ENCODE results near the gene CRTAC1. TPM values are rescaled to one million over a fixed set of nuclear protein-coding genes. Genes with fewer than 3 reads are reported as not detected.

Gene CRTAC1
- total and polyA plus RNA-seq, 9 of the 15 experiments (the other 6 are each of a cell fraction or from before 2014, with no cell fraction given): not detected

- TF ChIP-seq NR2C2 (CRISPR knock-in tag; IDR thresholded peaks at IDR 0.05): no peak
- no peak for TF ChIP-seq NR2C2 (tag; IDR thresholded peaks at IDR 0.05)
- TF ChIP-seq EGR1 (conservative IDR thresholded peaks at IDR 0.05): no peak
- no peak for TF ChIP-seq NRF1 (conservative IDR thresholded peaks at IDR 0.05 in 1 of 2, IDR thresholded peaks at IDR 0.05 in 1 of 2)
Measured at GRCh38 chr10:97821308-97822038, 208.9 kb downstream of the CRTAC1 start (continued).

- TF ChIP-seq ETS2 (tag; IDR thresholded peaks at IDR 0.05; ENCODE audit: borderline replicate concordance, poor library complexity, severe bottlenecking) (no peak), ZNF316 (IDR thresholded peaks at IDR 0.05) (0 out of 2 replicates have a peak, but pooled peaks have one; percentile 7)
- 10% methylated on average over 8 of the region's 8 CpGs for WGBS (ENCODE audit: insufficient coverage, low coverage, missing lambda C conversion rate)
- FAIRE-seq (no peak), ATAC-seq (no peak), DNase-seq (ENCODE audit: extremely low read depth in 1 of 4, low spot score in 3 of 4) (no peak)
- Histone ChIP-seq H3K9me3 (replicated peaks; ENCODE audit: control insufficient read depth, insufficient read depth, low read depth, low read length) (no peaks in the 10 kb centered on the region), H2AFZ (ENCODE audit: low read depth, low read length) (no peak overlapping the region), H3K4me1 (replicated peaks in 1 of 2; ENCODE audit: control insufficient read depth in 2 of 2, insufficient read depth in 2 of 2, low read length in 2 of 2) (peaks cover 0 to 6% of the 10 kb centered on the region in 2 experiments; a peak in 2 of 5 replicates), H3K9ac (ENCODE audit: insufficient read depth in 1 of 2, low read depth in 2 of 2, low read length in 2 of 2) (no peak overlapping the region), H3K27ac (ENCODE audit: extremely low read depth, low read depth, low read length) (no peak overlapping the region), H3K9me1 (ENCODE audit: control insufficient read depth, insufficient read depth, low read length) (no peaks in the 10 kb centered on the region), H3K4me3 (no peak overlapping the region), H3K27me3 (ENCODE audit: control insufficient read depth in 2 of 2, insufficient read depth in 2 of 2, low read length in 2 of 2) (peaks cover 0 to 19% of the 10 kb centered on the region in 2 experiments; a peak in 2 of 5 replicates), H3K79me2 (ENCODE audit: control insufficient read depth, insufficient read depth, low read length) (no peaks in the 10 kb centered on the region), H3K4me2 (ENCODE audit: insufficient read depth, low read length) (no peak overlapping the region), H4K20me1 (replicated peaks; ENCODE audit: control insufficient read depth, insufficient read depth, low read length) (no peaks in the 10 kb centered on the region), H3K36me3 (ENCODE audit: control insufficient read depth, insufficient read depth, low read length) (no peaks in the 10 kb centered on the region)
- intact Hi-C loops (cut with micrococcal nuclease): no loop called here
- POLR2A ChIA-PET: no interaction called here
- no TSS peak for BruUV-seq (replicated peaks)
- CTCF ChIA-PET (ENCODE audit: low intra/inter-chr PET ratio): no interaction called here
- in situ Hi-C loops (cut with MboI): no loop called here
Measured at GRCh38 chr10:97820096-97820704, 210.2 kb downstream of the CRTAC1 start.
